GM20000 (cell line): ENCODE results near the gene ITM2B.

ENCODE experiments used
- DNase-seq: peaks from one replicate; pipeline ENCODE4 v3.0.0; 2012; ENCODE audit warnings: low spot score
- TF ChIP-seq, protein P1 (sequence below): IDR thresholded peaks from 2 replicates; pipeline ENCODE4 v1.5.1; 2012; ENCODE audit warnings: mild to moderate bottlenecking, control low read depth; ENCODE audit errors: extremely low read depth, missing control alignments

The ITM2B gene

DNA sequence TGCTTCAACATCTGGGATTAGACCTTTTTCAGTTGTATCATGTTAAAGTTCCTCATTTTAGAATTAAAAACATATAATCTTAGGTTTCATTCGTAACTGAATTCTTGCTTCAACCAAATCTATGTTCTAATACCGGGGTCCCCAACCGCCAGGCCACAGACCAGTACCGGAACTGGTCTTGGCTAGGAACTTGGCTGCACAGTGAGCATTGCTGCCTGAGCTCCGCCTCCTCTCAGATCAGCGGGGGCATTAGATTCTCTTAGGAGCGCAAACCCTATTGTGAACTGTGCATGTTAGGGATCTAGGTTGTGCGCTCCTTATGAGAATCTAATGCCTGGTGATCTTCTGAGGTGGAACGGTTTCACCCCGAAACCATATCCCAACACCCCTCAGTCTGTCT lies 19.2 kb downstream of the ITM2B start:
- TF ChIP-seq, protein P1, sequence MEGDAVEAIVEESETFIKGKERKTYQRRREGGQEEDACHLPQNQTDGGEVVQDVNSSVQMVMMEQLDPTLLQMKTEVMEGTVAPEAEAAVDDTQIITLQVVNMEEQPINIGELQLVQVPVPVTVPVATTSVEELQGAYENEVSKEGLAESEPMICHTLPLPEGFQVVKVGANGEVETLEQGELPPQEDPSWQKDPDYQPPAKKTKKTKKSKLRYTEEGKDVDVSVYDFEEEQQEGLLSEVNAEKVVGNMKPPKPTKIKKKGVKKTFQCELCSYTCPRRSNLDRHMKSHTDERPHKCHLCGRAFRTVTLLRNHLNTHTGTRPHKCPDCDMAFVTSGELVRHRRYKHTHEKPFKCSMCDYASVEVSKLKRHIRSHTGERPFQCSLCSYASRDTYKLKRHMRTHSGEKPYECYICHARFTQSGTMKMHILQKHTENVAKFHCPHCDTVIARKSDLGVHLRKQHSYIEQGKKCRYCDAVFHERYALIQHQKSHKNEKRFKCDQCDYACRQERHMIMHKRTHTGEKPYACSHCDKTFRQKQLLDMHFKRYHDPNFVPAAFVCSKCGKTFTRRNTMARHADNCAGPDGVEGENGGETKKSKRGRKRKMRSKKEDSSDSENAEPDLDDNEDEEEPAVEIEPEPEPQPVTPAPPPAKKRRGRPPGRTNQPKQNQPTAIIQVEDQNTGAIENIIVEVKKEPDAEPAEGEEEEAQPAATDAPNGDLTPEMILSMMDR = no peak
- no peak for DNase-seq

DNA sequence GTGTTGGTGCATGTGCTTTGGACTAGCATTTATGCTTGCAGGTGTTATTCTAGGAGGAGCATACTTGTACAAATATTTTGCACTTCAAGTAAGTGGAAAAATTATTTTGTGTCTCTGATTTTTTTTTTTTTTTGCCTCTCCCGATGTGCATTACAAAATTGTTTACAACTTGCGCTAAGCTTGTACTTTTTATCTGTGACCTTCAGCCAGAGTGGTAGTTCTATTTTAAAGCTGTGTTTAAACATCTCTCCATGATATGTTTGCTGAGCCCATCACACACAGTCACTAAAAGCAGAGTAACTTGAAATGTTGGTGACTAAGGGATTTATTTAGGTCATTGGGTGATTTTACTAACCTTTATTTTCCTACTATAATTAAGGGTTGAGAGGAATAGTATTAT lies 20.8 kb downstream of the ITM2B start:
- DNase-seq = no peak
- TF ChIP-seq, protein P1 = no peak

DNA sequence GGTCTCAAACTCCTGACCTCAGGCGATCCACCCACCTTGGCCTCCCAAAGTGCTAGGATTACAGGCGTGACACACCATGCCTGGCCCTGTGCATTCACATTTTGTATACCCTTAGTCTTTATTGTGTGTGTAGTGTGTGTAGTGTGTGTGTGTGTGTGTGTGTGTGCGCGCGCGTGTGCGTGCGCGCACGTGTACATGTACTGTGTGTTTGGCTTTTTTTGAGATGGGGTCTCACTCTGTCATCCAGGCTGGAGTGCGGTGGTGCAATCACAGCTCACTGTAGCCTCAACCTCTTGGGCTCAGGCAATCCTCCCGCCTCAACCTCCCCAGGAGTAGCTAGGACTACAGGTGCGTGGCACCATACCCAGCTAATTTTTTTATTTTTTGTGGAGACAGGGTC lies 22.1 kb downstream of the ITM2B start:
- DNase-seq = no peak
- TF ChIP-seq, protein P1 = no peak

DNA sequence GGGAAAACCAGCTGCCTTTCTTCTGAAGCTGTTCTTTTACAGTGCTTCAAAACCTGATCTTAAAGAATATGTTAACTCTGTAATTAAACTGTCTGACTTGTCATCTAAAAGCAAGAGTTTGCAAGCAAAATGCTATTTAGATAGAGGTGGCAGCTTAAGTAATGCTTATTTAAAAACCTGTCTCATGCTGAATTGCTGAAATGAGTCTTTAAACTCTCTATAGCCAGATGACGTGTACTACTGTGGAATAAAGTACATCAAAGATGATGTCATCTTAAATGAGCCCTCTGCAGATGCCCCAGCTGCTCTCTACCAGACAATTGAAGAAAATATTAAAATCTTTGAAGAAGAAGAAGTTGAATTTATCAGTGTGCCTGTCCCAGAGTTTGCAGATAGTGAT lies 22.9 kb downstream of the ITM2B start:
- TF ChIP-seq, protein P1 = no peak
- DNase-seq = no peak

DNA sequence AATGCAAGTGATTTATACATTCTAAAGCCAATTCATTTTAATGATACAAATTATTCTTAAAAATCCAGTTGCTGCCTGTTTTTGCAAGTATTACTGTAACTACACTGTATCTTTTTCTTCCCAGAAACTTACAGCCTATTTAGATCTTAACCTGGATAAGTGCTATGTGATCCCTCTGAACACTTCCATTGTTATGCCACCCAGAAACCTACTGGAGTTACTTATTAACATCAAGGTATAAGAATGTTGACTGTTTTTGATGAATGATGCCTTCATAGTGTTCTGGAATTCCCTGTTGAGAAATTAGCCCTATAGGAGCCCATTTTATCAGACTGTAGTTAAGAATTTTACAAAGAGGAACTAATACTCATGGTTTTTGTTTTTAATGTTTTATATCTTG lies 25.0 kb downstream of the ITM2B start:
- TF ChIP-seq, protein P1 = no peak
- no peak for DNase-seq

DNA sequence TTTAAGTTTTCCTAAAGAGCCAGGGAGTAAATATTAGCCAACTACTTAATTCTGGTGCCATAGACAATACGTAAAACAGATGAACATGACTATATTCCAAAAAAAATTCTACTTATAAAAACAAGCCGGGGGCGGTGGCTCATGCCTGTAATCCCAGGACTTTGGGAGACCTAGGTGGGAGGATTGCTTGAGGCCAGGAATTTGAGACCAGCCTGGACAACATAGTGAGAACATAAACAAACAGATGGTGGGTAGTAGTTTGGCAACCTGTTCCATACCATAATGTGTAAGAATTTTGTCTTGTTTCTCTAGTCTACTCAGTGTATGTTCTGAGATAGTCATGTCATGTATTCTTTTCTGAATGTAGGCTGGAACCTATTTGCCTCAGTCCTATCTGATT lies 25.4 kb downstream of the ITM2B start:
- no peak for DNase-seq
- TF ChIP-seq, protein P1 = no peak

DNA sequence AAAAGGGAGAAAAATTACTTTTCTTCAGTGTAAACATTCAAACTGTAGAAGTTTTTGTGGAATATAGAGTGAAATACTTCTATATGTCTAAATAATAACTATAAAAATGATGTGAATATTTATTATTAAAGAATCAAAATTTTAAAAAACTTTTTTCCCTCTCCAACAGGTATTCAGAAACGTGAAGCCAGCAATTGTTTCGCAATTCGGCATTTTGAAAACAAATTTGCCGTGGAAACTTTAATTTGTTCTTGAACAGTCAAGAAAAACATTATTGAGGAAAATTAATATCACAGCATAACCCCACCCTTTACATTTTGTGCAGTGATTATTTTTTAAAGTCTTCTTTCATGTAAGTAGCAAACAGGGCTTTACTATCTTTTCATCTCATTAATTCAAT lies 28.0 kb downstream of the ITM2B start:
- TF ChIP-seq, protein P1 = no peak
- DNase-seq = no peak
